ENCODE results near the gene EPN1.
"Not testable (repeated sequence)": the region's sequence is repeated elsewhere in the genome, so short reads cannot be mapped to it uniquely, and the experiment has no call there.

EPN1 gene

GRCh38 chr19:55694656-55695491, 19.8 kb downstream of the EPN1 start:
- DNase-seq = no peak

- DNase-seq = no peak
Measured at GRCh38 chr19:55695511-55696290, 20.7 kb downstream of the EPN1 start.

- DNase-seq = no peak
Measured at GRCh38 chr19:55696301-55697068, 21.5 kb downstream of the EPN1 start.

- DNase-seq = no peak
Measured at GRCh38 chr19:55697069-55697440, 22.0 kb downstream of the EPN1 start.

GRCh38 chr19:55697698-55698097, 22.7 kb downstream of the EPN1 start:
- DNase-seq = no peak

GRCh38 chr19:55698256-55698655, 23.2 kb downstream of the EPN1 start:
- no peak for DNase-seq

GRCh38 chr19:55699221-55699620, 24.2 kb downstream of the EPN1 start:
- DNase-seq = no peak

GRCh38 chr19:55700813-55701212, 25.8 kb downstream of the EPN1 start:
- no peak for DNase-seq

- DNase-seq = no peak
Measured at GRCh38 chr19:55702131-55702627, 27.2 kb downstream of the EPN1 start.

- no peak for DNase-seq
Measured at GRCh38 chr19:55703790-55704215, 28.8 kb downstream of the EPN1 start.

GRCh38 chr19:55704494-55705245, 29.6 kb downstream of the EPN1 start:
- no peak for DNase-seq

- DNase-seq = no peak
Measured at GRCh38 chr19:55705972-55706371, 30.9 kb downstream of the EPN1 start.

GRCh38 chr19:55711719-55712118, 36.7 kb downstream of the EPN1 start:
- DNase-seq = no peak

GRCh38 chr19:55712804-55713631, 38.0 kb downstream of the EPN1 start:
- DNase-seq = no peak

GRCh38 chr19:55716531-55716930, 41.5 kb downstream of the EPN1 start:
- no peak for DNase-seq

- DNase-seq = no peak
Measured at GRCh38 chr19:55717251-55717650, 42.2 kb downstream of the EPN1 start.

GRCh38 chr19:55717879-55718711, 43.1 kb downstream of the EPN1 start:
- DNase-seq = not testable (repeated sequence)

GRCh38 chr19:55720214-55720746, 45.3 kb downstream of the EPN1 start:
- DNase-seq = no peak

- DNase-seq = no peak
Measured at GRCh38 chr19:55720801-55721200, 45.8 kb downstream of the EPN1 start.

GRCh38 chr19:55723491-55723890, 48.5 kb downstream of the EPN1 start:
- no peak for DNase-seq

Measured in DMS79 (cell line).